Esophagus squamous epithelium (tissue), 5 donors: ENCODE measurements around the gene PELI1. TPM values are rescaled to one million over a fixed set of nuclear protein-coding genes. Genes with fewer than 3 reads are reported as not detected.
"Not testable (repeated sequence)": the region's sequence is repeated elsewhere in the genome, so short reads cannot be mapped to it uniquely, and the experiment has no call there.

Experiments
- DNase-seq: peaks from one replicate; lab custom pipeline; 2025; lab: John Stamatoyannopoulos, UW
- H3K27ac ChIP-seq, 4 donors: fragments of 200-600 bp; sonication (generic); one replicate each; pipeline ENCODE4 v1.5.1; 2016 to 2019; ENCODE audit warnings: mild to moderate bottlenecking in 1 of 4
- H3K27me3 ChIP-seq, 4 donors: fragments of 200-600 bp; sonication (generic); 1 replicate in 3 of 4; 2 replicates in 1 of 4; pipeline versions ENCODE4 v1.5.1 to v1.6.0; 2017 to 2021; ENCODE audit warnings: antibody characterized with exemption in 1 of 4
- H3K36me3 ChIP-seq, 3 donors: fragments of 200-600 bp; sonication (generic); one replicate each; pipeline ENCODE4 v1.5.1; 2016 to 2019
- H3K4me1 ChIP-seq, 3 donors: fragments of 200-600 bp; sonication (generic); one replicate each; pipeline ENCODE4 v1.5.1; 2017 to 2019
- H3K4me3 ChIP-seq, 4 donors: fragments of 200-600 bp; sonication (generic); 1 replicate in 3 of 4; 2 replicates in 1 of 4; pipeline ENCODE4 v1.5.1; 2016 to 2019; ENCODE audit warnings: mild to moderate bottlenecking in 2 of 4, moderate library complexity in 1 of 4
- H3K9me3 ChIP-seq, 3 donors: fragments of 200-600 bp; sonication (generic); one replicate each; pipeline ENCODE4 v1.5.1; 2016 to 2019
- CTCF ChIP-seq, 6 experiments: fragments of 450-650 bp in 4 of 6; fragments of 200-600 bp in 2 of 6; sonication (generic) in 2 of 6; IDR thresholded peaks; one replicate each; pipeline ENCODE4 v1.5.1; 2016 to 2019; ENCODE audit warnings: antibody characterized with exemption in 6 of 6, mild to moderate bottlenecking in 4 of 6, moderate library complexity in 4 of 6
- POLR2A ChIP-seq, 4 donors: fragments of 450-650 bp; IDR thresholded peaks; one replicate each; pipeline ENCODE4 v1.6.1; 2017; ENCODE audit warnings: antibody characterized with exemption in 4 of 4, mild to moderate bottlenecking in 4 of 4, moderate library complexity in 3 of 4
- WGBS, 2 donors: methylation state at CpG; one replicate each; pipeline ENCODE4 v1.1.5; 2018; 5-methylcytosine and 5-hydroxymethylcytosine counted together
- intact Hi-C: fragments of 100-400 bp; cut with DNase I; formaldehyde crosslinking; loops from one replicate; pipeline ENCODE4 v1.15.0; 2022
- total RNA-seq, 4 donors: library from RNA; depleted of rRNA; stranded (reverse); fragments of >200 nt; gene quantifications; one replicate each; pipeline ENCODE4 v1.1.0, GENCODE V29; 2016
- donor health status: DM: yes; HTN: yes; CAD: no.

PELI1 gene
- total RNA-seq, 4 donors from 2014 or later: 23.7 to 40.4 (median 34.5) TPM

GRCh38 chr2:64105670-64106461 is 38.4 kb downstream of the PELI1 start:
- peaks cover 0 to 59% (median 4%) of the 10 kb centered on the region in 3 donors for H3K36me3 ChIP-seq
- peaks cover 6 to 71% (median 26%) of the 10 kb centered on the region in 3 donors for H3K4me1 ChIP-seq
- H3K27ac ChIP-seq: peak overlapping the region in 3 of 4 donors; percentile 29 to 43 (median 34)
- H3K4me3 ChIP-seq: no peak overlapping the region
- 65 to 66% methylated on average over 5 of the region's 5 CpGs for WGBS, 2 donors
- no peaks in the 10 kb centered on the region for H3K27me3 ChIP-seq
- no peak for DNase-seq
- intact Hi-C loops: no loop called here
- no peak for TF ChIP-seq POLR2A (IDR thresholded peaks at IDR 0.05)
- no peak for TF ChIP-seq CTCF (IDR thresholded peaks at IDR 0.05)
- no peaks in the 10 kb centered on the region for H3K9me3 ChIP-seq

- Histone ChIP-seq H3K9me3 (no peaks in the 10 kb centered on the region), H3K27ac (peak overlapping the region in 3 of 4 donors; percentile 19 to 34 (median 29)), H3K27me3 (no peaks in the 10 kb centered on the region), H3K4me1 (peaks cover 6 to 71% (median 26%) of the 10 kb centered on the region in 3 donors), H3K4me3 (no peak overlapping the region), H3K36me3 (peaks cover 0 to 68% (median 4%) of the 10 kb centered on the region in 3 donors)
- 8 to 17% methylated on average over 1 of the region's 1 CpG for WGBS, 2 donors
- intact Hi-C loops: no loop called here
- no peak for DNase-seq
- TF ChIP-seq POLR2A (IDR thresholded peaks at IDR 0.05): no peak
- no peak for TF ChIP-seq CTCF (IDR thresholded peaks at IDR 0.05)
These were observed 39.3 kb downstream of the PELI1 start for GRCh38 chr2:64104933-64105332.

GRCh38 chr2:64102736-64103135 is 41.5 kb downstream of the PELI1 start:
- H3K4me1 ChIP-seq: peaks cover 6 to 55% (median 14%) of the 10 kb centered on the region in 3 donors
- H3K9me3 ChIP-seq, intact Hi-C loops, H3K27ac ChIP-seq, H3K27me3 ChIP-seq, H3K4me3 ChIP-seq, DNase-seq: not testable (repeated sequence)
- H3K36me3 ChIP-seq: peaks cover 0 to 83% (median 4%) of the 10 kb centered on the region in 3 donors
- 51 to 52% methylated on average over 6 to 7 of the region's 7 CpGs for WGBS, 2 donors

GRCh38 chr2:64101141-64101591 is 43.1 kb downstream of the PELI1 start:
- Histone ChIP-seq H3K4me1 (peaks cover 6 to 43% (median 13%) of the 10 kb centered on the region in 3 donors), H3K36me3 (peaks cover 5 to 85% (median 11%) of the 10 kb centered on the region in 3 donors), H3K27me3 (no peaks in the 10 kb centered on the region), H3K27ac (no peak overlapping the region), H3K9me3 (no peaks in the 10 kb centered on the region), H3K4me3 (no peak overlapping the region)
- no peak for DNase-seq
- no peak for TF ChIP-seq POLR2A (IDR thresholded peaks at IDR 0.05)
- no peak for TF ChIP-seq CTCF (IDR thresholded peaks at IDR 0.05)
- intact Hi-C loops: no loop called here

GRCh38 chr2:64100584-64100983 is 43.6 kb downstream of the PELI1 start:
- DNase-seq, H3K4me3 ChIP-seq, intact Hi-C loops, H3K9me3 ChIP-seq, H3K27ac ChIP-seq, H3K27me3 ChIP-seq: not testable (repeated sequence)
- 91% methylated on average over 6 to 8 of the region's 8 CpGs for WGBS, 2 donors
- Histone ChIP-seq H3K4me1 (peaks cover 1 to 38% (median 8%) of the 10 kb centered on the region in 3 donors), H3K36me3 (peaks cover 11 to 85% (median 17%) of the 10 kb centered on the region in 3 donors)

- WGBS, 2 donors: 85 to 91% methylated on average over 12 of the region's 12 CpGs
- H3K27ac ChIP-seq: no peak overlapping the region
- H3K36me3 ChIP-seq: peaks cover 16 to 92% (median 19%) of the 10 kb centered on the region in 3 donors
- intact Hi-C loops: no loop called here
- H3K4me1 ChIP-seq: no peaks in the 10 kb centered on the region
- H3K9me3 ChIP-seq: no peaks in the 10 kb centered on the region
- DNase-seq: no peak
- no peaks in the 10 kb centered on the region for H3K27me3 ChIP-seq
- no peak overlapping the region for H3K4me3 ChIP-seq
- TF ChIP-seq CTCF (IDR thresholded peaks at IDR 0.05): no peak
- TF ChIP-seq POLR2A (IDR thresholded peaks at IDR 0.05): no peak
These were observed 49.4 kb downstream of the PELI1 start for GRCh38 chr2:64094663-64095382.
